ENCODE measurements around the gene TSFM. TPM values are rescaled to one million over a fixed set of nuclear protein-coding genes. Genes with fewer than 3 reads are reported as not detected.

The TSFM gene
- total RNA-seq, 6 donors from 2014 or later: 5.0 to 34.0 (median 22.8) TPM

DNA sequence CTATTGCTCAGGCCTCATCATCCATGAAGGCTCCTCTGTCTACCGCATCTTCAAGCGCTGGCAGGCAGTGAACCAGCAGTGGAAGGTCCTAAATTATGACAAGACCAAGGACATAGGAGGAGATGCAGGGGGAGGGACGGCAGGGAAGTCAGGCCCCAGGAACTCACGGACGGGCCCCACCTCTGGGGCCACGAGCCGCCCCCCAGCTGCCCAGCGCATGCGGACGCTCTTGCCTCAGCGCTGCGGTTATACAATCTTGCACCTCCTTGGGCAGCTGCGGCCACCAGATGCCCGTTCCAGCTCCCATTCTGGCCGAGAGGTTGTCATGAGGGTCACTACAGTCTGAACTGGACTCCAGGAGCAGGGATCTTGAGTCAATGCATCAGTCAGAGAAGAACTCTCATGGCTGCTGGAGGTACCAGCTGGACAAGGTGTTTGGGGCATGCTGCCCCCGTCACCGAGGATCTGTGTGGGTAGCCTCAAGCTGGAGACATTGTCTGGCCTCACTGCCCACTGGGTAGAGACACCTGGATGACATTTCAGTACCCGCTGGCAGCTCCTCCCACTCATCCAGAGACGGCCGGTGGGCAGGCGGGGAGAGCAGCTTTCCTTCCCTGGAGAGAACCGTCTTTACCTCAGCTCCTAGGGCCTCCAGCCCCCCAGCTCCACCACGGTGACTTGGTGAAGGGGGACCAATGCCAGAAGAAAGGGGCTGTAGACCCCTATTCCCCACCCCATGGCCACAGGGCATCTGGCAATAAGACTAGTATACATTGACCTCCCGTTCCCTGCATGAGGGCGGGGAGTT, 23.8 kb upstream of the TSFM start:
- Histone ChIP-seq H3K9me3 (no peaks in the 10 kb centered on the region), H3K4me3 (no peak overlapping the region), H3K27me3 (peaks cover 0 to under 1% (median 0%) of the 10 kb centered on the region in 4 donors), H3K4me1 (peaks cover 10 to 28% (median 25%) of the 10 kb centered on the region in 4 donors), H3K36me3 (peaks cover 0 to 16% (median 12%) of the 10 kb centered on the region in 4 donors), H3K27ac (no peak overlapping the region)
- 88 to 95% methylated on average over 8 to 25 of the region's 25 CpGs for WGBS, 2 donors
- DNase-seq (peak in 1 of 2 donors; percentile 64), ATAC-seq (ENCODE audit: low FRiP score in 2 of 2) (no peak)
- TF ChIP-seq POLR2A (IDR thresholded peaks at IDR 0.05) (no peak), CTCF (IDR thresholded peaks at IDR 0.05) (no peak), POLR2AphosphoS5 (IDR thresholded peaks at IDR 0.05) (no peak), EP300 (IDR thresholded peaks at IDR 0.05) (no peak)

DNA sequence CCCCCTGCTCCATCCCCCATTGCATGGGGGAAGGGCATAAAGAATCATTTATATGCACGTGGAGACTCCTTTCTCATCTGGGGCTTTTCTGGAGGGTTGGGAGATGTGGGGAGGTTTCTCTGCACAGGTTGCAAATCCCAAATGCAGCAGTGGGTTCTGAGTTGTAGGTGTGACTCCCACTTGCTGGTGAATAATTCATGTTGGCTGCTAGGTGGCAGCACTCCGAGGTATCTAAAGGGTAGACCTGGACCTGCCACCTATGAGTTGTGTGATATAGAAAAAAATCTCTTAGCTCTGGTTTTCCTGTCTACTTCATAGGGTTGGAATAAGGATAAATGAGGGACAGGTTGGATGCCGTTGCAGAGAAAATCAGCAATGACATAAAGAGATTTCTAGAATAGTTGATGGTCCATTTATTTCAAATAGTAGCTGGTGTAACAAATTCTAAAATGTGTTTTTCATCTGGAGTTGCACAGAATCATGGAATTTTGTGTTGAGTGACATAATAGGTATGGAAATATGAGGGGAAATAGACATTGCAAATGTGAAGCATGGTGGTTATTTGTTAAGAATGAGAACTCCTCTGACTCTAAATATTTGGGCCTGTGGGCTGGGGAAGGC, 23.1 kb upstream of the TSFM start:
- peaks cover 0 to 16% (median 12%) of the 10 kb centered on the region in 4 donors for H3K36me3 ChIP-seq
- no peak overlapping the region for H3K27ac ChIP-seq
- peaks cover 9 to 23% (median 20%) of the 10 kb centered on the region in 4 donors for H3K4me1 ChIP-seq
- TF ChIP-seq CTCF (IDR thresholded peaks at IDR 0.05) (peak in 5 of 6 experiments; percentile 14 to 33 (median 19)), POLR2A (IDR thresholded peaks at IDR 0.05) (no peak)
- H3K9me3 ChIP-seq: no peaks in the 10 kb centered on the region
- ATAC-seq (ENCODE audit: low FRiP score in 2 of 2) (no peak), DNase-seq (no peak)
- peaks cover 0 to 8% (median 3%) of the 10 kb centered on the region in 4 donors for H3K27me3 ChIP-seq
- no peak overlapping the region for H3K4me3 ChIP-seq
- WGBS, 2 donors: 45 to 46% methylated on average over 2 to 3 of the region's 3 CpGs

- H3K36me3 ChIP-seq: peaks cover 0 to 16% (median 12%) of the 10 kb centered on the region in 4 donors
- H3K27ac ChIP-seq: no peak overlapping the region
- WGBS, 2 donors: 93 to 95% methylated on average over 3 of the region's 3 CpGs
- peaks cover 17 to 29% (median 26%) of the 10 kb centered on the region in 4 donors for H3K4me1 ChIP-seq
- no peak for DNase-seq
- no peak for TF ChIP-seq CTCF (IDR thresholded peaks at IDR 0.05)
- H3K9me3 ChIP-seq: no peaks in the 10 kb centered on the region
- peaks cover 0 to 18% (median 10%) of the 10 kb centered on the region in 4 donors for H3K27me3 ChIP-seq
- no peak for ATAC-seq (ENCODE audit: low FRiP score in 2 of 2)
- H3K4me3 ChIP-seq: no peak overlapping the region
These were observed 22.1 kb upstream of the TSFM start for GRCh38 chr12:57760347-57760982.

DNA sequence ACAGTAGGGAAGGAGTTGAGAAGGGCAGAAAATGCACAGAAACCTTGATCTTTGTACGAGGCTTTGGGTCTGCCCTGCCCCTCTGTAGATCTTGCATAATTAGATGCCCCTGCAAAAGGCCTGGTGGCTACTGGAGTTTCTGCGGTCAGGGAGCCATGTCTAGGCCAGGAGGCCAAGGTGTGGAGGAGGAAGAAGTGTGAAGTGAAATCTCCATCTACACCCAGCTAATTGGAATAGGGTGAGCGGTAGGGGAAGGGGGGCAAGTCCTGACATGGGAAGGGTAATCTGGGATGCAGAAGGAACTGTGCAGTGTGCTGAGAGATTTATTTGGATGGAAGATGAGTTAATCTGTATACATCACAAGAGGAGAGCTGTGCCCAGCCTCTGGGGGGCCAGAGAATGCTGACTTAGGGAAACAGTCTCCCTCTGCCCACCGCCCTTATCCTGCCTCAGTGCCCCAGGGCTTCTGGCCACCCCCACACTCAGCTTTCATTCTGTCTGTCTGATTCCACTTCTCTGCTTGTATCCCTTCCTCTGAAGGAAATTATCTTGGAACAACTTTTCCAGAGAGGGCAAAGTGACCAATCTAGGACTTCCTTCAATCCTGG, 21.1 kb upstream of the TSFM start:
- H3K27ac ChIP-seq: no peak overlapping the region
- 94 to 100% methylated on average over 4 of the region's 4 CpGs for WGBS, 2 donors
- DNase-seq: no peak
- H3K4me1 ChIP-seq: peaks cover 22 to 31% (median 29%) of the 10 kb centered on the region in 4 donors
- H3K27me3 ChIP-seq: peaks cover 0 to 24% (median 16%) of the 10 kb centered on the region in 4 donors
- no peak for ATAC-seq (ENCODE audit: low FRiP score in 2 of 2)
- H3K36me3 ChIP-seq: peaks cover 0 to 16% (median 12%) of the 10 kb centered on the region in 4 donors
- no peak overlapping the region for H3K4me3 ChIP-seq
- H3K9me3 ChIP-seq: no peaks in the 10 kb centered on the region
- TF ChIP-seq CTCF (IDR thresholded peaks at IDR 0.05): no peak
- no peak for TF ChIP-seq POLR2AphosphoS5 (IDR thresholded peaks at IDR 0.05)
- no peak for TF ChIP-seq EP300 (IDR thresholded peaks at IDR 0.05)
- TF ChIP-seq POLR2A (IDR thresholded peaks at IDR 0.05): no peak
